GM12873 (cell line): ENCODE measurements around the gene BIK.

Experiments
- TF ChIP-seq, protein P1 (sequence below): IDR thresholded peaks from 2 replicates; pipeline ENCODE4 v1.5.1; 2012; ENCODE audit warnings: low read depth, mild to moderate bottlenecking, moderate library complexity, low read length, control low read depth; ENCODE audit not compliant: insufficient read depth; ENCODE audit errors: missing control alignments

The BIK gene, protein sequence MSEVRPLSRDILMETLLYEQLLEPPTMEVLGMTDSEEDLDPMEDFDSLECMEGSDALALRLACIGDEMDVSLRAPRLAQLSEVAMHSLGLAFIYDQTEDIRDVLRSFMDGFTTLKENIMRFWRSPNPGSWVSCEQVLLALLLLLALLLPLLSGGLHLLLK

DNA sequence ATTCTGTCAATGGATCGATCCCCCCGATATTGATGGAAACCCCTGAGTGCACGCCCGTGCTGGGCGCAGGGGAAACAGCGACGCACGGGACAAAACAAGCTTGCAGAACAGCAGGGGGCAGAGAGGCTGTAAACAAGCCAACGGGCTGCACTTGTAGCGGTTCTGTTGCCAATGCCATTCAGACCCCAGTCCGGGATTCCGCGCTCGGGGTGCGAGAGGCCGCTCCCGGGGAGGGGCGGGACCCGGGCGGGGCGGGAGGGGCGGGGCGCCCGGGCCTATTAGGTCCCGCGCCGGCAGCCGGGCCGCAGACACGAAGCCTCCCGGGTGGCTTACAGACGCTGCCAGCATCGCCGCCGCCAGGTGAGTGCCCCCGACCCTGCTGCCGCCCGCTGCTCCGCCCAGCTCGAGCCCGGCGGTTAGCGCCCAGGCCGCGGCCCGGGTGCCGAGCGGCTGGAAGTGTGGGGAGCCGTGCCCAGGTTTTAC lies at the start of gene BIK:
TSS of gene BIK (plus strand) at position 307 of the 483 bp plus-strand sequence. CDS start 13,273 bp downstream, outside the sequence.
- TF ChIP-seq, protein P1, sequence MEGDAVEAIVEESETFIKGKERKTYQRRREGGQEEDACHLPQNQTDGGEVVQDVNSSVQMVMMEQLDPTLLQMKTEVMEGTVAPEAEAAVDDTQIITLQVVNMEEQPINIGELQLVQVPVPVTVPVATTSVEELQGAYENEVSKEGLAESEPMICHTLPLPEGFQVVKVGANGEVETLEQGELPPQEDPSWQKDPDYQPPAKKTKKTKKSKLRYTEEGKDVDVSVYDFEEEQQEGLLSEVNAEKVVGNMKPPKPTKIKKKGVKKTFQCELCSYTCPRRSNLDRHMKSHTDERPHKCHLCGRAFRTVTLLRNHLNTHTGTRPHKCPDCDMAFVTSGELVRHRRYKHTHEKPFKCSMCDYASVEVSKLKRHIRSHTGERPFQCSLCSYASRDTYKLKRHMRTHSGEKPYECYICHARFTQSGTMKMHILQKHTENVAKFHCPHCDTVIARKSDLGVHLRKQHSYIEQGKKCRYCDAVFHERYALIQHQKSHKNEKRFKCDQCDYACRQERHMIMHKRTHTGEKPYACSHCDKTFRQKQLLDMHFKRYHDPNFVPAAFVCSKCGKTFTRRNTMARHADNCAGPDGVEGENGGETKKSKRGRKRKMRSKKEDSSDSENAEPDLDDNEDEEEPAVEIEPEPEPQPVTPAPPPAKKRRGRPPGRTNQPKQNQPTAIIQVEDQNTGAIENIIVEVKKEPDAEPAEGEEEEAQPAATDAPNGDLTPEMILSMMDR = peak; percentile 53

DNA sequence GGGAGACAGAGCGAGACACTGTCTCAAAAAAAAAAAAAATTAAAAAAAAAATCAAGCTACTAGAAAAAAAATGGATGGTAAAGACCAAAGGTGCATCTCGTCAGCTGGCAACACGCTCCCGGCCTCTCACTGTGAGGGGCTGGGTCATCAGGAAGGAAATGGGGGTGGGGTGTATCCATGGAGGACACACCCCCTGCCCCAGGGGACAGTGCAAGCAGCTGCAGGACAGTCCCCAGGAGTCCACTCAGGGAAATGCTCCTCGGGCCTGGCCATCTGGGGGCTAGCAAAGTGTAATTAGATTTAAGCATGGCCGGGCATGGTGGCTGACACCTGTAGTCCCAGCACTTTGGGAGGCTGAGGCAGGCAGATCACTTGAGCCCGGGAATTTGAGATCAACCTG lies 44.4 kb upstream of the BIK start:
- TF ChIP-seq, protein P1 = no peak

DNA sequence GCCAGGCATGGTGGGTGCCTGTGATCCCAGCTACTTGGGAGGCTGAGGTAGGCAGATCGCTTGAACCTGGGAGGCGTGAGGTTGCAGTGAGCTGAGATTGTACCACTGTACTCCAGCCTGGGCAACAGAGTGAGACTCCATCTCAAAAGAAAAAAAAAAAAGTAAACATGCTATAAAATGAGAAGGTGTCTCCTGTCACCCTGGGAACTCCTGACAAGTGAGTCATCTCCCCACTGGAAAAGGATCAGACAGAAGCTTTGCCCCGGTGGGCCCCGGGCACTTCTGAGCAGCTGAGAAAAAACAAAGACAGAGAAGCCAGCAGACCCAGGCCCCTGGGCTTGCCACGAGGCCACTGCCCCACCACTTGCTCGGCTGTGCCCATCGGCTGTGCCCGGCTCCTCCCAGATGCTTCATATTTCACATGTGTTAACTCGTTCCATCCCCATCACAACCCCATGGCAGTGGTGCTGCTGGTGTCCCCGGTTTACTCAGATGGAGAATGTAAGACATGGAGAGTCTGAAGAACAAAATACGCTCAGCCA lies 43.6 kb upstream of the BIK start:
- TF ChIP-seq, protein P1 = no peak

DNA sequence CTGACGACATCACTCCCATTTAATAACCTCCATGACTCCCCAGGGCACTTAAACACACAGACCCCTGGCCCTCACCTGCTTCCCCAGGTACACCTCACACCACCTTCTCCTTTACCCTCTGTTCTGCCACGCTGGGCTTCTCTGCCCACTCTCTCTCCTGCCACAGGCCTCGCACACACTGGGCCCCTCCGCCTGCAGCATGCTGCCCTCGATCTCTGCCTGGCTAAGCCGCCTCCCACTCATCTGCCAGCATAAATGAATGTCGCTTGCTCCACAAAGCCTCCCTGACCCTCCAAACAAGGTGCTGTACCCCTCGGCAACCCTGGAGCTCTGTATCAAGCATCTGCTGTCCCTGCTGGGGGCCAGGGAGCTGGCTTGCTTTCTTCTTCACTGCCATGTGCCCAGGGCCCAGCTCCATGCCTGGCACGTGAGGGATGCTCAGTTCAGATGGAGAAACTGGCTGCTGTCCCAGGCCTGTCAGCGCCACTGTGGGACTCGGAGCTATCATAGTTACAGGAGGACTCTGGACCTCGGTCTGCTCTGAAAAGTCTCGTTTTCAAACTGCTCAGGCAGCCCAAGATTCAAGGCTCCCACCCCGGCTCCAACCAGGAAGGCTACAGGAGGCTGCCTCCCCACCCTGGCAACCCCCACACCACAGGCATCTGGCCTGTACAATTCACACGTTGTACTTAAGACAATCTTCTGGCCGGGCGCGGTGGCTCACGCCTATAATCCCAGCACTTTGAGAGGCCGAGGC lies 33.3 kb upstream of the BIK start:
- TF ChIP-seq, protein P1 = no peak

DNA sequence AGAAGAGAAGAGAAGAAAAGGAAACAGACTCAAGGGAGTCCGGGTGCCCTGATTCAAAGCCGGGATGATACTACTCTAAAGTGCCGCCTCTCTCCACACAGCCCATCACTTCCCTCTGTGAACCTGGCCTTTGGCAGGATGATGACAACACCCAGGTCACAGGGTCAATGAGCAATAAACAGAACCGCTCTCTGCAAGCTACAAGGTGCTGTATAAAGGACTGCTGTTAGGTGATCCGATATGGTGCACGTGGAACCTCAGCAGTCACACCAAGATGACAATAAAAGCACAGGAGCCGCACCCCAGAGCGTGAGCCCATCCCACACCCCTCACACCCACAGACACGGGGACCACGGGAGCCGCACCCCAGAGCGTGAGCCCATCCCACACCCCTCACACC lies 32.0 kb upstream of the BIK start:
- TF ChIP-seq, protein P1 = no peak

DNA sequence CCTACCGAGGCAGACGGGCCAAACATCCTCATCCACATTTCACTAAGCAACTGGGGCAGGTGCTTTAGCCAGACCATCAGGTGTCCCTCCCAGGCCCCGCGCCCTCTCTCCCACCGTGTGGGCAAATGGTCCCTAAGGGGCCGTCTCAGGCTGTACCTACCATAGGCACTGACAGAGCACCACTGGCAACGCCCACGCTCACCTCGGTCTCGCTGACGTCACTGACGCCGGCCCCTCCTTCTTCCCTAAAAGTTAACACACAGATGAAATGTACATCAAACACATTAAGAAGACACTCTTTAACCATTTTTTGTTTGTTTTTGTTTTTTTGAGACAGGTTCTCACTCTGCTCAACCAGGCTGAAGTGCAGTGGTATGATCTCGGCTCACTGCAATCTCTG lies 30.8 kb upstream of the BIK start:
- TF ChIP-seq, protein P1 = no peak

DNA sequence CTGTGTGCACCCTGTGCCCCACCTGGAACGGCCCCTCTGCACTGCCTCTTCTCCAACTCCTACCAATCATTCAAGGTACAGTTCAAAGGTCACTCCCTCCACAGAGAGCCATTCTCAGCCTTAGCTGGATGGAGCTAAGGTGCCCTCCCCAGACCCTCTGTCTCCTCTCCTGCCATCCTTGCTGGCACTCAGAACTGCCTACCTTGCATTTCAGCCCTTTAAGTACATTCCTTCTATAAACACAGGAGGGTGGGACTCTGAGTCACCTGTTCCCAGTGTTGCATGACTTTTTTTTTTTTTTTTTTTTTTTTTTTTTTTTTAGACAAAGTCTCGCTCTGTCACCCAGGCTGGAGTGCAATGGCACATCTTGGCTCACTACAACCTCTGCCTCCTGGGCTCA lies 29.9 kb upstream of the BIK start:
- TF ChIP-seq, protein P1 = no peak
